GM12873 (cell line): ENCODE results near the gene UVRAG.

ENCODE experiments used
- CTCF ChIP-seq: IDR thresholded peaks from 2 replicates; pipeline ENCODE4 v1.5.1; 2012; ENCODE audit warnings: low read depth, mild to moderate bottlenecking, moderate library complexity, low read length, control low read depth; ENCODE audit not compliant: insufficient read depth; ENCODE audit errors: missing control alignments

UVRAG gene

GRCh38 chr11:75814677-75815344 is at the start of gene UVRAG:
Gene UVRAG, plus strand, starts transcription at chr11:75815210. Its CDS starts 198 bp downstream, at chr11:75815408.
- no peak for TF ChIP-seq CTCF

- TF ChIP-seq CTCF, result no peak
Measured at GRCh38 chr11:75766443-75767227, 48.4 kb upstream of the UVRAG start.

GRCh38 chr11:75767228-75767572 is 47.8 kb upstream of the UVRAG start:
- TF ChIP-seq CTCF, result no peak

- no peak for TF ChIP-seq CTCF
Measured at GRCh38 chr11:75767793-75768111, 47.3 kb upstream of the UVRAG start.

GRCh38 chr11:75768112-75768908 is 46.7 kb upstream of the UVRAG start, which contains the start of gene DGAT2:
Gene DGAT2, plus strand, starts transcription at chr11:75768778. Its CDS starts 214 bp downstream, at chr11:75768992.
- peak; percentile 30 for TF ChIP-seq CTCF

- peak; percentile 3 for TF ChIP-seq CTCF
Measured at GRCh38 chr11:75768909-75769771, 45.9 kb upstream of the UVRAG start.
